ENCODE data around the gene QKI. TPM values are rescaled to one million over a fixed set of nuclear protein-coding genes. Genes with fewer than 3 reads are reported as not detected.

QKI gene
- total and polyA plus RNA-seq, 3 donors from 2014 or later: 148 to 366 (median 315) TPM

DNA sequence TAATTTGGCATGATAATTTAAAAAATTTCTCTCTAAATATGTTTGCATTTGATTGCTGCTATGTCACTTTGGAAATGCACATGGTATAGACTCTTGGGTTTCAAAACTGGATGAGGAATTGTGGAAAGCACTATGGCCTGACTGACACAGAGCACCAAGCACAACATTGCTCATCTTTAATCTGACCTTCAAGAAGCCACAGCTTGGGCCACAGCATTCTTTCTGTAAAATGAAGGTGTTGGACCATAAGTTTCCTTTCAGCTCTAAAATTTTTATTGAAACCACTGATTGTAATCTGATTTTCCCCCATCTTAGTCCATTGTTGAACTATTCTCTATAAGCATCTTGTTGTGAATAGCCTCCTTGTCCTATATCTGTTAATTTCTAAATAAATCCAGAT is 41.0 kb downstream of the QKI start:
- Histone ChIP-seq H3K9me3 (no peaks in the 10 kb centered on the region), H3K4me3 (no peak overlapping the region), H3K4me1 (peaks cover 15% of the 10 kb centered on the region), H3K27me3 (no peaks in the 10 kb centered on the region), H3K27ac (no peak overlapping the region), H3K36me3 (ENCODE audit: low read depth, missing control alignments) (no peaks in the 10 kb centered on the region)
- DNase-seq: no peak
- TF ChIP-seq, protein P1, sequence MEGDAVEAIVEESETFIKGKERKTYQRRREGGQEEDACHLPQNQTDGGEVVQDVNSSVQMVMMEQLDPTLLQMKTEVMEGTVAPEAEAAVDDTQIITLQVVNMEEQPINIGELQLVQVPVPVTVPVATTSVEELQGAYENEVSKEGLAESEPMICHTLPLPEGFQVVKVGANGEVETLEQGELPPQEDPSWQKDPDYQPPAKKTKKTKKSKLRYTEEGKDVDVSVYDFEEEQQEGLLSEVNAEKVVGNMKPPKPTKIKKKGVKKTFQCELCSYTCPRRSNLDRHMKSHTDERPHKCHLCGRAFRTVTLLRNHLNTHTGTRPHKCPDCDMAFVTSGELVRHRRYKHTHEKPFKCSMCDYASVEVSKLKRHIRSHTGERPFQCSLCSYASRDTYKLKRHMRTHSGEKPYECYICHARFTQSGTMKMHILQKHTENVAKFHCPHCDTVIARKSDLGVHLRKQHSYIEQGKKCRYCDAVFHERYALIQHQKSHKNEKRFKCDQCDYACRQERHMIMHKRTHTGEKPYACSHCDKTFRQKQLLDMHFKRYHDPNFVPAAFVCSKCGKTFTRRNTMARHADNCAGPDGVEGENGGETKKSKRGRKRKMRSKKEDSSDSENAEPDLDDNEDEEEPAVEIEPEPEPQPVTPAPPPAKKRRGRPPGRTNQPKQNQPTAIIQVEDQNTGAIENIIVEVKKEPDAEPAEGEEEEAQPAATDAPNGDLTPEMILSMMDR (IDR thresholded peaks at IDR 0.05): no peak
- no peak for TF ChIP-seq POLR2A (IDR thresholded peaks at IDR 0.05)
- intact Hi-C loops (cut with DNase I; ENCODE audit: low total_unique reads): no loop called here

DNA sequence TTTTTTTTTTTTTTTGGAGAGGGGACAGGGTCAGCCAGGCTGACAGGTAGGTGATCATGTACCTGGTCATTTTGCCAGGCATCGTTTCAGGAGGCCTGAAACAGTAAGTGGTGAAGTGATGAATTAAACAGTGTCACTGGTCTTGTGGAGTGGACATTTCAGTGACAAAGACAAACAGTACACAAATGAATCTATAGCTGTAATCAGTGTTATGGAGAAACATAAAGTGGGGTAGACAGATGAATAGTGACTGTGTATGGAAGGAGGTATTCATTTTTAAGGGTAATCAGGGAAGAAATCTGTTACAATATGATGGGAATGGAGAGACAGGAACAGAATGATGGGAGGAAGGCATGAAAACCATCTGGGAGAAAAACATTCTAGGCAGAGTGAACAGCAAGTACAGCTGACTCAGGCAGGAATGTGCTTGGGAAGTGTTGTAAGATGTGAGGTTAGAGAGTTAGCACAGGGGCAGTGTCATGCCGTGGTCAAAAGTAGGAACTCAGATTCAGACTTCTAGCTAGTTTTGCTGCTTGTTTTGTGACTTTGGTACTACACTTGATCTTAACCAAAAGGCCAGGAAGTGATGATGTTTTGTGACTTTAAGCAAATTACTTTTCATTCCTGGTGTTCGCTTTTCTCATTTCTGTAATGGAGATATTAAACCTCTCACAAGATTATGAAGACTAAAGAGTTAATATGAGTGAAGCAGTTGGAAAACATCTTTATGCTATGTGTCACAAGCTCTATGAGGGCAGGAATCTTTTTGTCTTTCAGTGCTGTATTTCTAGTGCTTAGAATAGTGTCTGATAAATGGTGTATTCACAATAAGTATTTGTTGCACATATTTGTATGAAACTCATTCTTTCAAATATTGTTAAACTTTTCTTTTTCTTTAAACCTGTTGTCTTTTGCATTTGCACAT is 43.4 kb downstream of the QKI start:
- Histone ChIP-seq H3K4me3 (no peak overlapping the region), H3K27me3 (no peaks in the 10 kb centered on the region), H3K4me1 (peaks cover 24% of the 10 kb centered on the region), H3K9me3 (no peaks in the 10 kb centered on the region), H3K27ac (no peak overlapping the region), H3K36me3 (ENCODE audit: low read depth, missing control alignments) (no peaks in the 10 kb centered on the region)
- 63 to 71% methylated on average over 3 of the region's 3 CpGs for WGBS, 2 donors
- intact Hi-C loops (cut with DNase I; ENCODE audit: low total_unique reads): no loop called here
- no peak for DNase-seq
- TF ChIP-seq, protein P1 (IDR thresholded peaks at IDR 0.05): no peak
- TF ChIP-seq POLR2A (IDR thresholded peaks at IDR 0.05): no peak

DNA sequence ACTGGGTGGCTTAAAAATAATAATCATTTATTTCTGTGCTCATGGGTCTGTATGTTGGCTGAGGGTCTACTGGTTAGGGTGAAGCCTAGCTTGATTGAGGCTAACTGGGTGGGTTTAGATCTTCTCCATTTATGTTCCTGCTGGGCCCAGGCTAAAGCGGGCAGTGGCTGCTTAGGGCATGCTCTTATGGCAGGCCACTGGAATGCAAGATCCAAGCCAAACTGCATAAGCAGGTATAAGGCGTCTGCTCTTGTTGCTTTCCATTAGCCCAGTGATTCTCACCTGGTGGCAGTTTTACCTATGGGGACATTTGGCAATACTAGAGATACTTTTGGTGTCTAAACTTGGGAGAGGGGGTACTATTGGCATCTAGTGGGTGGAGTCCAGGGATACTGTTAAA is 44.5 kb downstream of the QKI start:
- Histone ChIP-seq H3K4me3 (no peak overlapping the region), H3K36me3 (ENCODE audit: low read depth, missing control alignments) (no peaks in the 10 kb centered on the region), H3K4me1 (peaks cover 24% of the 10 kb centered on the region), H3K9me3 (no peaks in the 10 kb centered on the region), H3K27me3 (no peaks in the 10 kb centered on the region), H3K27ac (no peak overlapping the region)
- 88 to 90% methylated on average over 2 of the region's 2 CpGs for WGBS, 2 donors
- TF ChIP-seq POLR2A (IDR thresholded peaks at IDR 0.05): no peak
- TF ChIP-seq, protein P1 (IDR thresholded peaks at IDR 0.05): no peak
- intact Hi-C loops (cut with DNase I; ENCODE audit: low total_unique reads): no loop called here
- no peak for DNase-seq

DNA sequence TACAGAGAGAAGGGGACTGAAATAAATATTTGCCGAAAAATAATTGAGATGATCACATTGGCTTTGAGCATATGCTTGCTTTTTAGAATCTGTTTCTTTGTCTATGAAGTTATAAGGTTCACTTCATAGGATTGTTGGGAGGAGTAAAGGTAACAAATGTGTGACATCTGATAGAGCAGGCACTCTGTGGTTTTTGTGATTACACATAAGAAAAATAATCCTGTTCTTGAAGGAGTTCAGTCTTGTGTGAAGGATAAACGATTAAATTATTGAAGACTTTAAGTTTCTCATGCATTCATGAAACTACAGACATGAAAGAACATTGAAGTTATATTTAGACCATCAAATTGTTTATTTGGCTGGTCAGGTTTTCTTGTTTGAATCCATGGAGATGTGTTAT is 45.0 kb downstream of the QKI start:
- DNase-seq: no peak
- peaks cover 24% of the 10 kb centered on the region for H3K4me1 ChIP-seq
- no peak overlapping the region for H3K27ac ChIP-seq

More for the DNA sequence above, 45.0 kb downstream of the QKI start:
- WGBS, 2 donors: 67 to 70% methylated on average over 2 of the region's 2 CpGs
- Histone ChIP-seq H3K36me3 (ENCODE audit: low read depth, missing control alignments) (no peaks in the 10 kb centered on the region), H3K9me3 (no peaks in the 10 kb centered on the region), H3K27me3 (no peaks in the 10 kb centered on the region), H3K4me3 (no peak overlapping the region)
- TF ChIP-seq POLR2A (IDR thresholded peaks at IDR 0.05): no peak
- TF ChIP-seq, protein P1 (IDR thresholded peaks at IDR 0.05): no peak
- intact Hi-C loops (cut with DNase I; ENCODE audit: low total_unique reads): no loop called here
